ENCODE measurements around the gene RPH3AL.
A peak's percentile ranks its signal among the peaks of the same experiment; 100 is the strongest.

The RPH3AL gene

GRCh38 chr17:353838-354234 lies 1.2 kb upstream of the RPH3AL start:
- DNase-seq: no peak

DNA sequence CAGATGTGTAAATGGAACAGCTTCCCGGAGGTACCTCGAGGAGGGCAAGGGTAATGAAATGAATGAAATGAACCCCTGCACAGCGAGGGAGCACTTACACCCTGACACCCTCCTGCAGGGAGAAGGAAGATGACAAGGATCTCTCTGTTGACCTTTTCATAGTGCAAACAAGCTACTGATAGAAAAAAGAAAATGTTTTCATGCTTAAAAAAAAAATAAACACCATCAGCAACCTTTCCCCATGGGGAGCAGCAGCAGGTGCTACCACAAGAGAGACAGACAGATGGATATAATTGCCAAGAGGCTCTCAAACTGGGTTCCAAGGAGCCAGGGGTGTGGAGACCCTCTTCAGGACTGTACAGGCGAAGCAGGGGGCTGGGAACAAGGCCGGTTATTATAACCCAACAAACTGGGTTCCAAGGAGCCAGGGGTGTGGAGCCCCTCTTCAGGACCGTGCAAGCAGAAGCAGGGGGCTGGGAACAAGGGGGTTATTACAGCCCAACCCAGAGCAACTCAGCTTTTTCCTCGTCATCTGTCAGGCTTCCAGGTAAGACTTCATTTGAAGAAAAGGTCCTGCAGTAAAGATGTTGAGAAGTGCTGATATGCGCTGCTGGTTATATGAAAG lies 718 bp upstream of the RPH3AL start:
- no peak for DNase-seq

- DNase-seq: no peak
Measured at GRCh38 chr17:351875-352420, 659 bp downstream of the RPH3AL start.

- DNase-seq: no peak
Measured at GRCh38 chr17:351449-351738, 1.2 kb downstream of the RPH3AL start.

- peak in 19 of 56 donors; percentile 6 to 49 (median 23) for DNase-seq
Measured at GRCh38 chr17:350706-351448, 1.7 kb downstream of the RPH3AL start.

DNA sequence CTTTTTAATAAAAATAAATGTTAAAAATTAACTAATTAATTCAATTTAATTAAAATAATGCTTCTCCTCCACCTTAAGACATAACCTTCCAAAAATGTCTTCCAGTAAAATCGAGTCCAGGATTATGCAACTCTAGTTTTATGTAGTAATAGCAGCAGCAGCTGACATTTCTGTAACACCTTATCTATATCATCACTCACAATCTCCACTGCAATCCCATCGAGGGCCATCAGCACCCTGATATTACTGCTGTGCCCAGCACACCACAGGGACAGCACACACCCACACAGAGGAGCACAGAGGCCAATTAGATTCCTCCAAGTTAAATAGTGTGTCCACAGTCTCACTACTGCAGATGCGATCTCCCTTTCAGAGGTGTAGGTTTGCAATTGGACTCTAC lies 2.9 kb downstream of the RPH3AL start:
- no peak for DNase-seq

DNA sequence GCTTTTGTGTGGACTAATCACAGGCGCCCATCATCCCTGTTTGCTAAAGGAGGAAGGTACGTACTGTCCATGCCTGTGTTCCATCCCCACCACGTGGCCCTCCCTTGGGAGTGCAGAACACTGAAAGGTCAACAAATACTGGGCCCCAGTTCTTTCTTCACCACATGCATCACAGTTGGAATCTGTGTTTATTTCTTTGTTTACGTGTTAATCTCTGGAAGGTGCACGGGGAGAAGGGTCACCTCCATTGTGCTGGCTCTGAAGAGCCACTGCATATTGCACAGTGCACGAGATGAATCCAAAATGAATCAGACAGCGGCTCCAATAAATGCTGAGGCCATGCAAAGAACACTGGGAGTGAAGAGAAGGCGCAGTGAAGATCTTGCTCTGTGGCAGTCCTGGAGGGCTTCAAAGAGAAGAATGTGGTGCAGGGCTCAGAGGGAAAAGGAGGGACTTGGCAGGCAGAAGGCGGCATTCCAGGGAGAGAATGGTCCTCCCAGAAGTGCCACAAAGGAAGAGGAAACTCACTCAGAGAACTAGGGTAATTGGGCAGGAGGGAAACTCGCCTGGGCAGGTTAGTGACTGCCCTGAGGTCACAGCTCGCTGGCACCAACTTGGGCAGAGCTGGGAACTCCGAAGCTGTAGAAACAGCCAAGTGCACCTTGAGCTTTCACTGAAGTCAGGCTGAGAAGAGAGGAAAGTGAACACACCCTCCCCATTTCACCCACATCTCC lies 3.7 kb downstream of the RPH3AL start:
- no peak for DNase-seq

- no peak for DNase-seq
Measured at GRCh38 chr17:348012-348411, 4.6 kb downstream of the RPH3AL start.

DNA sequence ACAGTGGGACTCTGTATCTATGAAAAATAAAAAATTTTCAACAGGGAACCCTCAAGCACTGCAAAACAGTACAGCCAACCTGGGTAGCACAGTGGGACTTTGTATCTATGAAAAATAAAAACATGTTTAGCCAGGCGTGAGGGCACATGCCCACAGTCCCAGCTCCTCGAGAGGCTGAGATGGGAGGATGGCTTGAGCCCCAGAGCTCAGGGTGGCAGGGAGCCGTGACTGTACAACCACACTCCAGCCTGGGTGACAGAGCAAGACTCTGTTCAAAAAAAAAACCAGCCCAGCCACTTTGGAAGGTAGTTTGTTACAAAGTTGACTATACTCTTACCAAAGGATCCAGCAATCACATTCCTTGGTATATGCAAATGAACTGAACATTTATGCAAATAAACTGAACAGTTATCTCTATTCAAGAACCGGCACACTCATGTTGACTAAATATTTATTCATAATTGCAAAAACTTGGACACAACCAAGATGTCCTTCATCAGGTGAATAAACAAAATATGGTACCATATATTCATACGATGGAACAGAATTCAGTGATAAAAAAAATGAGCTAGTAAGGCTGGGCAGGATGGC lies 5.2 kb downstream of the RPH3AL start:
- no peak for DNase-seq

DNA sequence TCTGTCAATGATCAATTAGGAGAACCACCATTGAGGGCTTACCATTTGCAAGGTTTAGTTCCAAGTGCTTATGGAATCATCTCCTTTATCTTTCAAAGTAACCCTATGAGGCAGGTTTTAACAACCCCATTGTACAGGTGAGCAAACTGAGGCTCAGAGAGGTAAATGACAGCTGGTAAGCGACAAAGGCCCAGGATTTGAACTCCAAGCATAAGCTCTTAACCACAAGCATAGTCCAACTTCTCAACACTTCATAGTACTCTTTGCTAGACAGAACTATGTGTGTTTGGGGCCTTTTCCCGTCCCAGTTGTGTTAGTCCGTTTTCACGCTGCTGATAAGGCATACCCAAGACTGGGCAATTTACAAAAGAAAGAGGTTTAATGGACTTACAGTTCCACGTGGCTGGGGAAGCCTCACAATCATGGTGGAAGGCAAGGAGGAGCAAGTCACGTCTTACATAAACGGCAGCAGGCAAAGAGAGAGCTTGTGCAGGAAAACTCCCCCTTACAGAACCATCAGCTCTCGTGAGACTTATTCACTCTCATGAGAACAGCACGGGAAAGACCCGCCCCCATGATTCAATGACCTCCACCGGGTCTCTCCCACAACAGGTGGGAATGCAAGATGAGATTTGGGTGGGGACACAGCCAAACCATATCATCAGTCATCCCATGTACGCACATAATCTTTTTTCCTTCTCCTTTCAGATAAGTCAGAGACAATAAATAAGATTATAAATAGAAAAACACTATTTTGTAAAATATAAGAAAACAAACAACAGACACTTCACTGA lies 6.4 kb downstream of the RPH3AL start:
- no peak for DNase-seq

- DNase-seq: no peak
Measured at GRCh38 chr17:345261-345660, 7.3 kb downstream of the RPH3AL start.

DNA sequence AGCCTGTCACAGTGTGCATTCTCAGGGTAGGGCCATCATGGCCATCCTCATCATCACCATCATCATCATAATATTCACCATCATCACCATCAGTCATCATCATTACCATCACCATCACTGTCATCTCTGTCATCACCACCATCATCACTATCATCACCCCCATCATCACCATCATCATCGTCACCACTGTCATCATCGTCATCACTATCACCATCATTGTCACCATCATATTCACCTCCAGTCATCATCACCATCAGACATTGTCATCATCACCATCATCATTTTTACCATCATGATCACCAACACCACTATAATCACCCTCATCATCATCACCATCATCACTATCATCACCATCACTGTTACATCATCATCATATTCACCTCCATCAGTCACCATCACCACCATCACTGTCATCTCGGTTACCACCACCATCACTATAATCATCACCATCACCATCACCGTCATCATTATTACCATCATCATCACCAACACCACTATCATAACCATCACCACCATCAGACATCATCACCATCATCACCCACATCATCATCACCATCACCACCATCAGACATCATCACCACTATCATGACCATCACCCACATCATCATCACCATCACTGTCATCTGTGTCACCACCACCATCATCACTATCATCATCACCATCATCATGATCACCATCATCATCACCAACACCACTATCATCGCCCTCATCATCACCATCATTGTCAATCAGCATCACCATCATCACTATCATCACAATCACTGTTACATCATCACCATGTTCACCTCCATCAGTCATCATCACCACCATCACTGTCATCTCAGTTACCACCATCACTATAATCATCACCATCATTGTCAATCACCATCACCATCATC lies 8.5 kb downstream of the RPH3AL start:
- no peak for DNase-seq

GRCh38 chr17:343211-343610 lies 9.4 kb downstream of the RPH3AL start:
- no peak for DNase-seq

DNA sequence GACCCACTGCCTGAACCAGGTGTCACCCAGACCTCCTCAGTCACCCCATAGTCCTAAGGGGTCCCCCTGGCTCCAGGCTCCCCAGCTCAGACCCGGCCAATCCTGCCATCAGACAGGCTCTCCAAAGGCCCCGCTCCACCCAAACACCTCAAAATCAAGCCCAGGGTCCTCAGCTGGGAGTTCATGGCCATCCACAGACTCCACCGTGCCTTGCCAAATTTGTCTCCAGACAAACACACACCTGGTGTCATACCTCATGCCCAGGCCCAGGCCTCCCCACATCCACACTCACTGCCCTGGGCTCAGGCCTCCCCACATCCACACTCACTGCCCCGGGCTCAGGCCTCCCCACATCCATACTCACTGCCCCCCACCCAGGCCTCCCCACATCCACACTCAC lies 12.5 kb downstream of the RPH3AL start:
- no peak for DNase-seq

DNA sequence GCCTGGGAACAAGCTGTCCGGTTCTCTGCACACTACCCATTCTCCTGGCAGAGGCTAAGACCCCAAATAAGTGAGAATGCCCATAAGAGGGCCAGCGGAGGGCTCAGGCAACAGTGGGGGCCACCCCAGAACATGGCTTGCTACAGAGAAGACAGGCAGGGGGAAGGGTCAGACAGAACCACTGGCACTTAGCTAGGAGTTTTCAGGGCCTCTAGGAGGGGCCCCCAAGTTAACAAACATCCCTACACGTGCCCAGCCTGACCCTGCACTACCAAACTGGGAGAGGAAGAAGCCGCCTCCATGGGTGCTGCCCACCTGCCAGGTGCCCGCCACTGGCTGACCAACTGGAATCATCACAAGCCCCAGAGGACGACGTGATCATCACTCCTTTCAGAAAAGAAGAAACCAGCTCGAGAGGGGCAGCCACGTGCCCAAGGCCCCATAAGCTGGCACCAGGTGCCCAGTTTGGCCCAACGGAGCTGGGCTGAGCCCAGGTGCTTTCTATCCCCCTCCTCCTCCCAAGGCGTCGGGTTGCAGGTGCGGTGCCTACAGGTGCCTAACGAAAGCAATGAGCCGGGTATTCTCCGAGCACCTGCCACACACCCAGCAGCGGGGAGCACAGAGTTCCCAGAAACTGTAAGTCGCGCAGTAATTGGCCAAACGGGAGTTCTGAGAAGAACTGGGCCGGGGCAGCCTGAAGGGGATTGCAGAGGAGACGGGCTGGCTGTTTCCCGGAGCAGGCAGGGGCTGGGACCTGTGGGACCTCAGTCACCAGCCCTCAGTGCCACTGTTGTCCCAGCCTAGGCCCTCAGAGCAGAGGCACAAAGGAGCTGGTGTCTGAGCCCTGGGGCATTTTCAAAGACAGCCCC lies 13.2 kb downstream of the RPH3AL start:
- no peak for DNase-seq

DNA sequence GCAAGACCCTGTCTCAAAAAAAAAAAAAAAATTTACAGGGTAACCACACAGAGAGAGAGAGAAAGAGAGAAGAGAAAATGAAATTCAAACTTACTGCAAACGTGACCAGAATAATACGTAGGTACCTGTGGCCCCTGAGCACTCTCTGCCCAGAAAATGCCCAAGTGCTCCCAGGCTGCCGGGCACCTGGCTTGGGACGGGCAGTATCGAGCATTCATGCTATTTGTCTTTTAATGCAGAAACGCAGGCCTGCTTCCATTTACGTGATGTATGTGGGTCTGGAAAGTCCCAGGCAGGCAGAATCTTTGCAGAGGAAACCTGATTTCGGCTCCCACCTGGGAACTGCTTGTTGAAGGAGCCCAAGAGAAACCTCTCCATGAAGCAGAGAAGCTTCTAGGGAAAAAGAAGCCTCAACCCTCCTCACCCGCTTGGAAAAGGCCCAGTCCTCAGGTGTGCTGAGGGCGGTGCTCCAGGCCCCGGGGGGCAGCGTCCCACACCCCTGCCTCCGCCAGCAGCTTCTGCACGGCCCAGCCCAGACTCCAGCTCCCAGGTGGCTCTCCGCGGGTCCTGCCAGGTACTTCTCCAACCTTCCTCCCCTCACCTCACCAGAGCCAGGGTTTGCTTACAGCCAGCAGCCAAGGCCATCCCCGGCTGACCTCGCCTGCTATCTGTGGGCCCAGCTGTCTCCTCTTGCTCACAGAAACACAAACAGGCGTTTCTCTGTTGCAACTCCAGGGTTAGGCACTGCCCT lies 14.0 kb downstream of the RPH3AL start:
- DNase-seq: no peak

GRCh38 chr17:337866-338265 lies 14.7 kb downstream of the RPH3AL start:
- peak in 27 of 56 donors; percentile 23 to 81 (median 47) for DNase-seq

- no peak for DNase-seq
Measured at GRCh38 chr17:337453-337852, 15.2 kb downstream of the RPH3AL start.
